Fibroblast of pulmonary artery (primary cell): Measurements from ENCODE around the gene MSI2.

Experiments used
- DNase-seq: peaks from one replicate; pipeline ENCODE4 v3.0.0-alpha.2; 2010; ENCODE audit warnings: low read depth
- H3K4me3 ChIP-seq: replicated peaks from 2 replicates; pipeline ENCODE4 v1.5.1; 2011; ENCODE audit warnings: low read depth, mild to moderate bottlenecking, control low read depth, low read length, moderate library complexity
- TF ChIP-seq, protein P1 (sequence below): IDR thresholded peaks from 2 replicates; pipeline ENCODE4 v1.5.1; 2011; ENCODE audit warnings: mild to moderate bottlenecking, control low read depth, low read length, inconsistent platforms; ENCODE audit errors: missing control alignments

MSI2 gene

DNA sequence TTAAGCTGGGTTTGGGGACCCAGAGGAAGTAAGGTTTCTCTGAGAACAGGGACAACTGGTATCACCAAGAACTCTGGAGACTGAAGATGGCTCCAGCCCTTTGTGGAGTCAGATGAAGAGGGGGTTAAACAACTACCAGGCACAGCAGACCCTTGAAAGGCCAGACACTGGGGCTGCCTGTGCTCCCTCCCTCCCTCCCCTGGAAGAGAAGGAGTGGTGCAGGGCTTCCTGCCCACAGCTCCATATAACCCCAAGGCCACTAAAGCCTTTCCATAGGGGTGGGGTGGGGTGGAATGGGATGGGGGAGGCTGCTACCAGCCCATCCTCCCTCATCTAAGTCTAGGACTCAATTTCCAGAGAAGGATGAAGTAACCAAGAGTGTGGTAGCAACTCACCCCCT, 422.1 kb downstream of the MSI2 start:
- no peak overlapping the region for H3K4me3 ChIP-seq
- no peak for DNase-seq
- TF ChIP-seq, protein P1, sequence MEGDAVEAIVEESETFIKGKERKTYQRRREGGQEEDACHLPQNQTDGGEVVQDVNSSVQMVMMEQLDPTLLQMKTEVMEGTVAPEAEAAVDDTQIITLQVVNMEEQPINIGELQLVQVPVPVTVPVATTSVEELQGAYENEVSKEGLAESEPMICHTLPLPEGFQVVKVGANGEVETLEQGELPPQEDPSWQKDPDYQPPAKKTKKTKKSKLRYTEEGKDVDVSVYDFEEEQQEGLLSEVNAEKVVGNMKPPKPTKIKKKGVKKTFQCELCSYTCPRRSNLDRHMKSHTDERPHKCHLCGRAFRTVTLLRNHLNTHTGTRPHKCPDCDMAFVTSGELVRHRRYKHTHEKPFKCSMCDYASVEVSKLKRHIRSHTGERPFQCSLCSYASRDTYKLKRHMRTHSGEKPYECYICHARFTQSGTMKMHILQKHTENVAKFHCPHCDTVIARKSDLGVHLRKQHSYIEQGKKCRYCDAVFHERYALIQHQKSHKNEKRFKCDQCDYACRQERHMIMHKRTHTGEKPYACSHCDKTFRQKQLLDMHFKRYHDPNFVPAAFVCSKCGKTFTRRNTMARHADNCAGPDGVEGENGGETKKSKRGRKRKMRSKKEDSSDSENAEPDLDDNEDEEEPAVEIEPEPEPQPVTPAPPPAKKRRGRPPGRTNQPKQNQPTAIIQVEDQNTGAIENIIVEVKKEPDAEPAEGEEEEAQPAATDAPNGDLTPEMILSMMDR = no peak

- no peak overlapping the region for H3K4me3 ChIP-seq
- TF ChIP-seq, protein P1 = no peak
- DNase-seq = no peak
These were observed 423.0 kb downstream of the MSI2 start for GRCh38 chr17:57679356-57679755.

GRCh38 chr17:57679906-57680695, 423.8 kb downstream of the MSI2 start:
- TF ChIP-seq, protein P1 = no peak
- H3K4me3 ChIP-seq = no peak overlapping the region
- no peak for DNase-seq

DNA sequence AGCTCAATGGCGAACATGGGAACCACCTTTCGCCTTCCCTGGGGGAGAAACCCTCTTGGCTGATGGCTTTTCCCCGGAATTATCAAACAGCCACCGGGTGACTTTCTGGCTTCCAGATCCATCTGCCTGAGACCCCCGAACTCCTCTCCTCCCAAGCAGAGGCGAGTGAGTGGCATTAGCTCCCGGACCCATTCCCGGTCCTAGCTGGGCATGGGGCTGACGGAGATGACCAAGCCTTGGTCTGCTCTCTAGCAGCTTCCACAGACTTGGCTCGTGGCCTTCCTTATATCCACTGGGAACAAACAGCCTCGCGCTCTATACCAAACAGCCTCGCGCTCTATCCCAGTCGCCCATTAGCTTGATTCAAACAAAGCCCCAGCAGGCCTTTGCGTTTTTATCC, 426.4 kb downstream of the MSI2 start:
- TF ChIP-seq, protein P1 = no peak
- DNase-seq = no peak
- no peak overlapping the region for H3K4me3 ChIP-seq

- no peak overlapping the region for H3K4me3 ChIP-seq
- TF ChIP-seq, protein P1 = no peak
- DNase-seq = no peak
These were observed 428.6 kb downstream of the MSI2 start for GRCh38 chr17:57684711-57685498.

DNA sequence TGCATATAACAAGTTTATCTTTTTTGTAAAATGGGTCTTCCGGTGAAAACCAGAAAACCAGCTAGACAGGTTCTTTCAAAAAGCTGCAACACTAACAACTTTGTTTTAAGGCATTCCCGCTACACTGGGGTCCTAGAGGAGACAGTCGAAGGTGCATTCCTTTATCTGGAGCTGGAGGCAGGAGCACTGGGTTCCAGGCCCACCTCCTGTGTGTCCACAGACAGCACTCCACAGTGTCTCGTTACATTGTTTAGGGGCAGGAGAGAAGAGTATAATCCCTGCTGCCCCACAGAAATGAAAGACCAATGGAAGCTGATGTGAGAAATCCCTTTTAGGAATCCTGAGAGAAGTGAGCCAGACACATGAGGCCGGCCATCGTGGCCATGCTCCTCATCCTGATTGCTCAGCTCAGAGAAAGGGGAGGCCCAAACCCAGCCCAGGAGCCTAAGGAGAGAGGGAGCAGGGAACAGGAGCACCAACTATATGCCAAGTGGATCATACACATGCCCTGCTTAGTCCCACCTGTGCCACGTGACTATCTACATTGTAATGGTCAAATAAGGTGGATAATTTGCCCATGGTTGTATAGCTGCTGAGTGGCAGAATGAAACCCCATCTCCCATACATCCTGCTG, 429.3 kb downstream of the MSI2 start:
- DNase-seq = no peak
- no peak overlapping the region for H3K4me3 ChIP-seq
- TF ChIP-seq, protein P1 = no peak
